Kidney glomerular epithelial cell (primary cell): ENCODE data around the gene MARF1.

ENCODE experiments used
- DNase-seq: peaks from one replicate; lab custom pipeline; 2025; lab: John Stamatoyannopoulos, UW

MARF1 gene

DNA sequence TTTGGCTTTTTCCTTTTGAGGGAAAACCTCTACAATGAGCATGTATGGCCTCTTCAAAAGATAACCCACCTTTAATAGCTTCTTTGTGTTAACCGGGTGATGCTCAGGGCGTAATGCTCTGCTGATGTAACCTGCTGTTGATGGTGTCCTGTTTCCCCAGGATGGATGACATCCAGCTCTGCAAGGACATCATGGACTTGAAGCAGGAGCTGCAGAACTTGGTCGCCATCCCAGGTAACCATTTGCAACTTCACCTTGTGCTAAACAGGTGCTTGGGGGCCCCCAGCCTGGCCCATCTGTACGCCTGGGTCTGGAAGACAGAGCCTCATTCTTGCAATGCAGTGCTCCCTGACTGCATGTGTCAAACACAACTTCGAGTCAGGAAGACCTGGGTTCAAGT, 75.1 kb downstream of the MARF1 start:
- no peak for DNase-seq

DNA sequence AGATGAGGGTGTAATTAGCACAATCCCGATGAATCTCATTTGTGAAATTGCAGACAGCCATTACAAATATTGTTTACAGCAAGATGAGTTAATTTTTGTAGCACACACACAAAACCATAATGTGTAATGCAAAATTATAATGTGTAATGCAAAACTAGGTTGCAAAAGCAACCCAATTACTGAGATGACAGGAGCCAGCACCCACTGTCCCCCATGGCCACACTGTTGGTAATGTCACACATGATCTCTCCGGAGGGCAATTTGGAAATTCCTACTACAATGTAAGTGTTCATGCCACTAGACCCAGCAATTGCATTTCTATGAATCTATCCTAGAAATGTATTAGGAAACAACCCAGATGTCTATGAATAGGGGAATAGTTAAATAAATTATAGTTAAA, 76.9 kb downstream of the MARF1 start:
- no peak for DNase-seq

DNA sequence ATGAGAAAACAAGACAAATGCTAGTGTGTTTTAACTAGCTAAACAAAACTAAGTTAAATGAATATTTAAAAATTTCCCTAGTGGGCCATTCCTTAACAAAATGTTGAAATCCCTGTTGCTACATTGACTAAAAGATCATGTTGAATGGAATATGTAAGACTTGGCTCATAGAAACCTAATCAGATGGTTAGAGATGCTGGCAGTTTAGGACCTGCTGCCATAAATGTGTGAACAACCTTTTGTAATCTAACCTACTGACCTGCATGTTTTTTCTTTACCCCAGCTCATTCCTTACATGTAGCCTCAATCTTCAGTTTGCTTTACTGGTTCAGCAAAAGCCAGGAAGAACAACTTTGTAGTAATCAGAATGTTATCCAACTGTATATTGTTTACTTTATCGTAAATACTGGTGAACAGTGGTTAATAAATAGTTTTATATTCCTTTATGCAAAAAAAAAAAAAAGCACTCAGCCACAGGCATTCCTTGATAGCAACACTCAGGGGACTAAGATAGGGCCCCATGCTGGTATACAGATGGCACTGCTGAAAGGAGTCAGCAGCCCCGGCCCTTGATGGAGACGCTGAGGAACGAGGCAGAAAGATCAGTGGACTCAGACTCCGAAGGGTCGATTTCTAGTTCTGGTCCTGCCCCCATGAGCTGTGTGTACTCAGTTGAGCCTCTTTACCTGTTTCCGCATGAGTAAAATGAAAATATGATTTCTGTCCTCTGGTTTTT, 78.2 kb downstream of the MARF1 start:
- DNase-seq = no peak

DNA sequence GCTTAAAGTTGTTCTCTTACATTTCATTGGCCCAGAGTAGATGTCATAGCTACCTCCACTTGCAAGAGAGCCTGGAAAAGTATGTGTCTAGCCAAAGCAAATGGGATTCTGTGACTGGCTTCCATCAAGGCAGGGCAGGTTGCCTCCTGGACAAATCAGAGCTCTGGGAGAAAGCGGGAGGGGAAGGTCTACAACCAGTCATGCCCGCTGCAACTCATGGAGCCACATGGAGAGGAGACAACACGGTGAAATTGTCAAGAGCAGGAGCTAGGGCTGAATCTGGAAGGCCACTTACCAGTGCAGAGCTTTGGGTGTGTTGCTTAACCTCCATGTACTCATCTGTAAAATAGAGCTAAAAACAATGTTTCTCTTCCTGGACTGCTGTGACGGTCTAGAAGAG, 83.8 kb downstream of the MARF1 start:
- no peak for DNase-seq

DNA sequence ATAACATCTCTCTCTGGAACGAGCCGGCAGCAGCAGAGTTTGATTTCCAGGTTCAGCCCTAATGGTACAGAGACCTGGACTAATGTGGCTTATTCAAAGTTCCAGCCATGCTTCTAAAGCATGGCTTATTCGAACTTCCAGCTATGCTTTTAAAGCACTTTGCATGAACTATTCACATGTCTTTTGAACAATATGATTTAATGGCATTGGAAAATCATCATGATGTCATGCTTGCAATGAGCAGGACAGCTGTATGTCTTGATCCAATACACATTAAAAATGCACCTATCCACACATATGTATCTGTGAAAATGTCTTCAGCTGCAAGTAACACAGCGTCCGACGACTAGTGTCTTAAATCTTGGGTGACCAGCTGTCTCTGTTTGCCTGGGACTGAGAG, 85.7 kb downstream of the MARF1 start:
- DNase-seq = no peak

DNA sequence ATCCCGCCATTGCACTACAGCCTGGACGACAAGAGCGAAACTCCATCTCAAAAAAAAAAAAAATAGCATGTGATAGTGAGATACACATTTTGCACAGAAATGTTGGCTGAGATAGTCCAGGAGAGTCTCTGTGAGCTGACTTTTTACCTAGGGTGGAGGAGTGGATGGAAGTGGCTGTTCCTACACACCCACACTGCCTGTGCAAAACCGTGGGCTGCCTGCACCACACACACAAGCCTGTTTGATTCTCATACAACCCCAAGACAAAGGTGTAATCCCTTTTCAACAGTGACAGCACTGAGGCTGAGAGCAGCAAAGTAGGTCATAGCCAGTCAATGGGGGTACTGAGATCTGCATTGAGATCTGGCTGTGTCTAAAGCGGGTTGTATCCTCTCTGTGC, 86.8 kb downstream of the MARF1 start:
- no peak for DNase-seq

DNA sequence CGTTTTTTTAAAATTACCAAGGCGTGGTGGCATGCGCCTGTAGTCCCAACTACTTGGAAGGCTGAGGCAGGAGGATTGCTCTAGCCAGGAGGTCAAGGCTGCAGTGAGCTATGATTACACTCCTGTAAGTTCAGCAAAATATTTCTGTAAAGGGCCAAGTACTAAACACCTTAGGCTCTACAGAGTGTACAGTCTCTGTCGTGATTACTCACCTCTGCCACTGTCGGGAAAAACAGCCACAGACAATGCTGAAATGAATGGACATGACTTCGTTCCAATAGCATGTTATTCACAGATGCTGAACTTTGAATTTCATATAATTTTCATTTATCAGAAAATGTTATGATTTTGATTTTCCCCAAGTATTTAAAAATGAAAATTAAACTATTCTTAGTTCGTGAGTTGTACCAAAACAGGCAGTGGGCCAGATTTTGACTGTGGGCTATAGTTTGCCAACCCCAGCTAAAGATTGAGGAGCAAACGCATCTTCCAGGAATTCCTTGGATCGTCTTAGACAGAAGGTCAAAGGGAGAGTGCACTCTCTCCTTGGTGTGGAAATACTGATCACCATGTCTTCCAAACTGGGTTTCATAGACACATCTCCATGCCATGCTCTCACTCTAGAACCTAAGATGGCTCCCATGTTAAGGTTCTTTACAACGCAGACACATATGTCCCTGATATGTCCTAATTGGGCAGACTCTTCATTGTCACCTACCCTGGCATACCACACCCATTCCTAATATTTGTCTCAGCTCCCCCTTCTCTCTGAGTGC, 89.5 kb downstream of the MARF1 start:
- no peak for DNase-seq

DNA sequence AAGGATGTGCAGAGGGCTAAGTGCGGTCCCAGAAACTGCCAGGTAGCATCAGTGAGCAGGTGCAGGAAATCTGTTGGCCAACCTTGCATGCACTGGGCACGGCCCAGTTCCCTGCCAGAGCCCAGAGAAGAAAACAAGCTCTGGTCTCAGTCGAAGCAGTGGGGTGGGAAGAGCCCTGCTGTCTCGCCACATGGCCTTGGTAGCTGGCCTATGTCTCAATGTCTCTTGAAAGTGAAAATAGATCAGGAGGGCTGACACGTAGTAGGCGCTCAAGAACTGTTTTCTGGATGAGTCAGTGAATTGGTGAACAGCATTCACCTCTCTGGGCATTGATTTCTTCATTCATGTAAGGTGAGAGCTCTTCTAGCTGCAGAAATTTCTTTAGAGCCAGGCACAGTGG, 90.4 kb downstream of the MARF1 start:
- DNase-seq = no peak

DNA sequence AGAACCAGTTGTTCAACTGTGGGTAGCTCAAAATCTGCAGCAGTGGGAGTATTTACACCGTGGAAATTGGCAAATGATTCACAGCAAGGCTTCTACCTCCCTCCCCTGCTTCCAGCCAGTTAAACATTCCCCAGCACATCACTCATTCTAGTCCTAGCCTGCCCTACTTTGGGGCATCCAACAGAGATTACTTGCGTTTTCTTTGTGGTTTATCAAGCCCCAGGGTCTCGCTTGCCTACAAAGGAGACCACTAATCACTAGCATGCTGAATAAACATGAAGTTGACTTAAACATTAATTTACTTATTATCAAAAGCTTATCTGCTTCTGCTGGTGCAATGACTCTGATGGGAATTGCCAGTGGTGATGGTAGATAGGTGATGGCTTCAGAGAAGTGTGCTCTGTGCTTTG, 94.5 kb downstream of the MARF1 start:
- DNase-seq = peak; percentile 58

DNA sequence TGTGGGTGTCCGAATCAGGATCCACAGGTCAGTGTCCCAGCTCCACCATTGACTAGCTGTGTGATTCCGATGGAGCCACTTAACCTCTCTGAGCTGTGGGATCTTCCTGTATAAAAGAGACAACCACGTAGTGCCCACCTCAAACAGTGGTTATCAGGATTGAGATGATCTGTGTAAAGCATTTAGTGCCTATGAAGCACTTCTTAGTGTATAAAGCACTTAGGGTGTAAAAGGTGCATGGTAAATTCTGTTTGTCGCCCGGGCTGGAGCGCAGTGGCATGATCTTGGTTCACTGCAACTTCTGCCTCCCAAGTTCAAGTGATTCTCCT, 95.2 kb downstream of the MARF1 start:
- no peak for DNase-seq

DNA sequence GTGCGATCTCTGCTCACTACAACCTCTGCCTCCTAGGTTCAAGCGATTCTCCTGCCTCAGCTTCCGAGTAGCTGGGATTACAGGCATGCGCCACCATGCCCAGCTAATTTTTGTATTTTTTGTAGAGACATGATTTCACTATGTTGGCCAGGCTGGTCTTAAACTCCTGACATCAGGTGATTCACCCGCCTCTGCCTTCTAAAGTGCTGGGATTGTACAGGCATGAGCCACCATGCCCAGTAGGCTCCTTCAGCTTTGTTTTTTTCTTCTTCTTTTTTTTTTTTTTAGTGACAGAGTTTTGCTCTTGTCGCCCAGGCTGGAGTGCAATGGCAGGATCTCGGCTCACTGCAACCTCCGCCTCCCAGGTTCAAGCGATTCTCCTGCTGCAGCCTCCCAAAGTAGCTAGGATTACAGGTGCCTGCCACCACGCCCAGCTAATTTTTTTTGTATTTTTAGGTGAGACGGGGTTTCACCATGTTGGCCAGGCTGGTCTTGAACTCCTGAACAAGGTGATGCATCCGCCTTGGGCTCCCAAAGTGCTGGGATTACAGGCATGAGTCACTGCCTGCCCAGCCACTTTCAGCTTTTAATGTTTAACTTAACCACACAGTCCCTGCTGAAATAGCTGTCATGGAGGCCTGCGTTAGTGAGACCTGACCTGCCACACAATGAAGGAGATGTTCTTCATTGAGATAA, 95.7 kb downstream of the MARF1 start:
- DNase-seq = peak; percentile 11

DNA sequence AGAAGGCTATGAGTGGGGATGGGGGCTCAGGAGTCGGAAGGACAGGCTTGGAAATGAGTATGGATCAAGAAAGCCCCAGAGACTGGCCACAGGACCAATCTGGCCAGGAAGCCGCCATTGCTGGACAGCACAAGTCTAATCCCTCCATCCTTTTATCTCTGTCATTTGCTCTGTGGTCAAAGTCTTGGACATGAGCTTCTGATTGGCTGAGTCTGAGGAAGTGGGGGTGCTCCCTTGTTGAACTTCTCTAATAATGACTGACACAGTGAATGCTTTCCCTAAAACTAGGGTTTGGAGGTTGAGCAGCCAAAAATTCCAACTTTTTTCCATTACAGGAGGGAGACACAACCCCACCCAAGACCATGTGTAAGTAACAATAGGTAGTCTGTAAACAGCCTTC, 97.4 kb downstream of the MARF1 start:
- DNase-seq = no peak

DNA sequence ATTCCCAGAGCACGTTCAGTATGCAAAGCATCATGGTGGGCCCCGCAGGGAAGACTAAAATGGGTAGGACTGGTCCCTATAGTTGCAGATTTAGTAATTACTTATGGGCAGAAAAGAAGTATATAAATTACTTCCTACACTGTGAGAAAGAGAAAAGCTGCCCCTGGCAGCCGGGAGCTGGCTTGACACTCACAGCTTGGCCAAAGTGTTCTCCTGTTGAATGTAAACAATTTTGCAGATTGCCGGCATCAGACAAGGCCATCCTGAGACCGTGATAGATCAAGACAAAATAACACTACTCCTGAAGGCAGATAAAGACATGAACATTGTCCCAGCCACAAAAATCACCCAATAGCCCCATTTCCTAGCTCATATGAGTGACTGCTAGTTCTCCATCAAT, 98.5 kb downstream of the MARF1 start:
- no peak for DNase-seq
